Spleen (tissue), 11 donors: ENCODE measurements around the gene DTWD2. TPM values are rescaled to one million over a fixed set of nuclear protein-coding genes. Genes with fewer than 3 reads are reported as not detected.

Experiments used
- DNase-seq: peaks from one replicate; pipeline ENCODE4 v3.0.0-alpha.2; 2020
- H3K27ac ChIP-seq, 8 donors: fragments of 200-600 bp; sonication (generic) in 7 of 8; 1 replicate in 4 of 8; 2 replicates in 4 of 8; pipeline versions ENCODE4 v1.5.0 to v1.8.0; 2016 to 2021; ENCODE audit warnings: inconsistent platforms in 4 of 8, mild to moderate bottlenecking in 4 of 8, moderate library complexity in 1 of 8
- H3K27me3 ChIP-seq, 7 donors: fragments of 200-600 bp; sonication (generic) in 6 of 7; replicated peaks in 1 of 7; 1 replicate in 4 of 7; 2 replicates in 3 of 7; pipeline versions ENCODE4 v1.5.0 to v1.8.0; 2016 to 2021; ENCODE audit warnings: inconsistent platforms in 3 of 7, mild to moderate bottlenecking in 1 of 7
- H3K36me3 ChIP-seq, 6 donors: fragments of 200-600 bp; sonication (generic) in 5 of 6; 1 replicate in 4 of 6; 2 replicates in 2 of 6; pipeline versions ENCODE4 v1.5.0 to v1.8.0; 2016 to 2021; ENCODE audit warnings: inconsistent platforms in 2 of 6
- H3K4me1 ChIP-seq, 6 donors: fragments of 200-600 bp; sonication (generic) in 5 of 6; 1 replicate in 3 of 6; 2 replicates in 3 of 6; pipeline versions ENCODE4 v1.5.0 to v1.8.0; 2016 to 2021; ENCODE audit warnings: inconsistent platforms in 3 of 6
- H3K4me3 ChIP-seq, 8 donors: fragments of 200-600 bp; sonication (generic) in 7 of 8; 1 replicate in 4 of 8; 2 replicates in 4 of 8; pipeline versions ENCODE4 v1.5.0 to v1.8.0; 2016 to 2021; ENCODE audit warnings: inconsistent platforms in 4 of 8, mild to moderate bottlenecking in 4 of 8, moderate library complexity in 2 of 8
- H3K9me3 ChIP-seq, 8 donors: fragments of 200-600 bp; sonication (generic) in 7 of 8; 1 replicate in 4 of 8; 2 replicates in 4 of 8; pipeline versions ENCODE4 v1.5.0 to v1.8.0; 2016 to 2021; ENCODE audit warnings: inconsistent platforms in 4 of 8
- POLR2A ChIP-seq, 3 donors: fragments of 450-650 bp; IDR thresholded peaks; one replicate each; pipeline ENCODE4 v1.5.1; 2017; ENCODE audit warnings: antibody characterized with exemption in 3 of 3, mild to moderate bottlenecking in 1 of 3
- POLR2AphosphoS5 ChIP-seq, 3 donors: sonication (generic); formaldehyde crosslinking; IDR thresholded peaks; one replicate each; pipeline ENCODE4 v1.5.1; 2017; ENCODE audit warnings: antibody characterized with exemption in 3 of 3
- WGBS, 5 donors: extraction: QIAGEN DNeasy Blood & Tissue Kit in 3 of 5; methylation state at CpG; one replicate each; pipeline versions ENCODE4 v1.1.5 to v1.1.7; 2013 to 2018; 5-methylcytosine and 5-hydroxymethylcytosine counted together
- intact Hi-C: fragments of 100-400 bp; cut with DNase I; formaldehyde crosslinking; loops from one replicate; pipeline ENCODE4 v1.15.0; 2023; ENCODE audit warnings: low total_unique reads
- polyA plus RNA-seq, 3 donors: library from polyadenylated mRNA; stranded (reverse); fragments of 200-250 nt; gene quantifications; one replicate each; pipeline ENCODE4 v1.2.1, GENCODE V29; 2013
- total RNA-seq, 7 donors: library from RNA; depleted of rRNA in 3 of 7; stranded (reverse); fragments of >200 nt in 3 of 7; fragmentation: NEBNext Ultra II Directional in 4 of 7; extraction: Animal tissue kit (Norgen Biotek cat#: 25700) in 4 of 7; gene quantifications; one replicate each; pipeline versions ENCODE4 v1.1.0 to v1.2.1, GENCODE V29; 2016 to 2021
- TF ChIP-seq, protein P1 (sequence below), 11 experiments: fragments of 200-600 bp in 7 of 11; fragments of 450-650 bp in 4 of 11; sonication (generic) in 4 of 11; IDR thresholded peaks in 8 of 11; conservative IDR thresholded peaks in 3 of 11; 1 replicate in 7 of 11; 2 replicates in 4 of 11; pipeline versions ENCODE4 v1.4.0 to v1.8.0; 2016 to 2021; ENCODE audit warnings: antibody characterized with exemption in 11 of 11, inconsistent platforms in 4 of 11, mild to moderate bottlenecking in 1 of 11
- donor health status: healthy with polysubstance abuse.
- donor health status: DM: no; HTN: no; CAD: no; lungs with moderate emphysema.
- donor health status: DM: no; HTN: no; CAD: no.
- donor health status: Bipolar disorder and iron deficiency.
- donor health status: healthy.
- donor health status: DM: no; HTN: no; CAD: no.
- donor health status: DM: yes; HTN: yes; CAD: no.

The DTWD2 gene
- total and polyA plus RNA-seq, 10 donors: 1.2 to 25.5 (median 8.6) TPM

DNA sequence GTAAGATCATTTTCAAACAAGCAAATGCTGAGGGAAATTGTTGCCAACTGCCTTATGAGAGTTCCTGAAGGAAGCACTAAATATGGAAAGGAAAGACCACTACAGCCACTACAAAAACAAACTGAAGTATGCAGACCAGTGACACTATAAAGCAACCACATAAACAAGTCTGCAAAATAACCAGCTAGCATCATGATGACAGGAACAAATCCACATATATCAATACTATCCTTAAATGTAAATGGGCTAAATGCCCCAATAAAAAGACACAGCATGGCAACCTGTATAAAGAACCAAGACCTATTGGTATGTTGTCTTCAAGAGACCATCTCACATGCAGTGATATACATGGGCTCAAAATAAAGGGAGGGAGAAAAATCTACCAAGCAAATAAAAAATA lies 113.2 kb downstream of the DTWD2 start:
- Histone ChIP-seq H3K36me3 (peaks cover 0 to 18% (median 0%) of the 10 kb centered on the region in 6 donors), H3K27ac (no peak overlapping the region), H3K9me3 (peaks cover 5 to 66% (median 60%) of the 10 kb centered on the region in 8 donors), H3K4me1 (no peaks in the 10 kb centered on the region), H3K4me3 (no peak overlapping the region), H3K27me3 (no peaks in the 10 kb centered on the region)
- TF ChIP-seq POLR2AphosphoS5 (IDR thresholded peaks at IDR 0.05): no peak
- TF ChIP-seq, protein P1, sequence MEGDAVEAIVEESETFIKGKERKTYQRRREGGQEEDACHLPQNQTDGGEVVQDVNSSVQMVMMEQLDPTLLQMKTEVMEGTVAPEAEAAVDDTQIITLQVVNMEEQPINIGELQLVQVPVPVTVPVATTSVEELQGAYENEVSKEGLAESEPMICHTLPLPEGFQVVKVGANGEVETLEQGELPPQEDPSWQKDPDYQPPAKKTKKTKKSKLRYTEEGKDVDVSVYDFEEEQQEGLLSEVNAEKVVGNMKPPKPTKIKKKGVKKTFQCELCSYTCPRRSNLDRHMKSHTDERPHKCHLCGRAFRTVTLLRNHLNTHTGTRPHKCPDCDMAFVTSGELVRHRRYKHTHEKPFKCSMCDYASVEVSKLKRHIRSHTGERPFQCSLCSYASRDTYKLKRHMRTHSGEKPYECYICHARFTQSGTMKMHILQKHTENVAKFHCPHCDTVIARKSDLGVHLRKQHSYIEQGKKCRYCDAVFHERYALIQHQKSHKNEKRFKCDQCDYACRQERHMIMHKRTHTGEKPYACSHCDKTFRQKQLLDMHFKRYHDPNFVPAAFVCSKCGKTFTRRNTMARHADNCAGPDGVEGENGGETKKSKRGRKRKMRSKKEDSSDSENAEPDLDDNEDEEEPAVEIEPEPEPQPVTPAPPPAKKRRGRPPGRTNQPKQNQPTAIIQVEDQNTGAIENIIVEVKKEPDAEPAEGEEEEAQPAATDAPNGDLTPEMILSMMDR (IDR thresholded peaks at IDR 0.05 in 8 of 11, conservative IDR thresholded peaks at IDR 0.05 in 3 of 11): no peak
- no peak for TF ChIP-seq POLR2A (IDR thresholded peaks at IDR 0.05)
- intact Hi-C loops: no loop called here
- DNase-seq: no peak

GRCh38 chr5:118873417-118873816 lies 114.9 kb downstream of the DTWD2 start:
- Histone ChIP-seq H3K27ac (no peak overlapping the region), H3K9me3 (peaks cover 5 to 53% (median 48%) of the 10 kb centered on the region in 8 donors), H3K27me3 (no peaks in the 10 kb centered on the region), H3K36me3 (peaks cover 0 to 21% (median 0%) of the 10 kb centered on the region in 6 donors), H3K4me3 (no peak overlapping the region), H3K4me1 (no peaks in the 10 kb centered on the region)
- WGBS, 5 donors: 91 to 96% (median 96%) methylated on average over 5 to 6 of the region's 6 CpGs
- no peak for DNase-seq
- TF ChIP-seq, protein P1 (IDR thresholded peaks at IDR 0.05 in 8 of 11, conservative IDR thresholded peaks at IDR 0.05 in 3 of 11): no peak
- TF ChIP-seq POLR2AphosphoS5 (IDR thresholded peaks at IDR 0.05) (no peak), POLR2A (IDR thresholded peaks at IDR 0.05) (no peak)
- intact Hi-C loops: no loop called here

DNA sequence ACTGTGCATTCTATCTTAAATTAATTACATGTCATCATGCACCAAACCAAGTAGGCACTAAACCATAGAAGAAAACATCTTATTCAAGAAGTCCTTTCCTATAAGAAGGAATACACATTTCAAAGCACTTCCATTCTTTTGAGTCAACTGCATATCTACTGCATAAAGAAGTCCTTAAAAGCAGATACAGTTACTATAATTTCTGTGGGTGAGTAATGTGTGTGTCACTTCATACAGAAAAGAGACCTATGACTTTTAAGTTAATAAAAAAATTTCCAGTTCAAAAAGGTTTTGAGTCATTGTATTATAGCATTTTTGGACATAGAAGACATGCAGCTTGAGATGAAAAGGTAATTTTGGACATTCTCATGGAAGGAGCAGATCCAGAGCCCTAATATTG lies 125.0 kb downstream of the DTWD2 start:
- Histone ChIP-seq H3K27me3 (no peaks in the 10 kb centered on the region), H3K4me1 (no peaks in the 10 kb centered on the region), H3K4me3 (no peak overlapping the region), H3K9me3 (peaks cover 0 to 7% (median 0%) of the 10 kb centered on the region in 8 donors), H3K36me3 (peaks cover 0 to 7% (median 0%) of the 10 kb centered on the region in 6 donors), H3K27ac (no peak overlapping the region)
- intact Hi-C loops: no loop called here
- no peak for TF ChIP-seq POLR2A (IDR thresholded peaks at IDR 0.05)
- TF ChIP-seq, protein P1 (IDR thresholded peaks at IDR 0.05 in 8 of 11, conservative IDR thresholded peaks at IDR 0.05 in 3 of 11): no peak
- TF ChIP-seq POLR2AphosphoS5 (IDR thresholded peaks at IDR 0.05): no peak
- no peak for DNase-seq

DNA sequence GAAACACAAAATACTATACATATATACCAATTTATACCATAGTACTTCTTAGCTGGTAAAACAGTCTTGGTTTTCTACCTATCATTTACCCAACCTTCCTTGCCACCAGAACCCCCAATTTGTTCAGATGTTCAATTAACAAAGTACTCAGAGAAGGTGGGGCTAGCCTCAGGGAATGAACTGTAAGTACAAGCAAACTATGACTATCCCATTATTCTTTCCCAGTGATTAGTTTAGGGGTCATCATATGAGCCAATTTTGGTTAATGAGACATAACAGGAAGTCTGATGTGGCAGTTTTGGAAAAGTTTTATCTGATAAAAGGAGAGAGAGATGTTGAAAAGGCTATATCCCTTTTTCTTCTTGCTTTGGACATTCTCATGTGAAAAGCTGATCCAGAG lies 125.8 kb downstream of the DTWD2 start:
- H3K27ac ChIP-seq: no peak overlapping the region
- H3K4me1 ChIP-seq: no peaks in the 10 kb centered on the region
- DNase-seq: no peak
- no peaks in the 10 kb centered on the region for H3K27me3 ChIP-seq
- H3K36me3 ChIP-seq: peaks cover 0 to 7% (median 0%) of the 10 kb centered on the region in 6 donors
- TF ChIP-seq POLR2AphosphoS5 (IDR thresholded peaks at IDR 0.05) (no peak), POLR2A (IDR thresholded peaks at IDR 0.05) (no peak)
- TF ChIP-seq, protein P1 (IDR thresholded peaks at IDR 0.05 in 8 of 11, conservative IDR thresholded peaks at IDR 0.05 in 3 of 11): no peak
- peaks cover 0 to 7% (median 0%) of the 10 kb centered on the region in 8 donors for H3K9me3 ChIP-seq
- intact Hi-C loops: no loop called here
- H3K4me3 ChIP-seq: no peak overlapping the region
